ENCODE data around the gene CRACDL. TPM values are rescaled to one million over a fixed set of nuclear protein-coding genes. Genes with fewer than 3 reads are reported as not detected.

The CRACDL gene
- total and polyA plus RNA-seq, 3 experiments from 2014 or later: 0.22 to 1.2 (median 0.27) TPM

Other genes with a start within 250 kb of the CRACDL start
- gene MGAT4A, start 205.1 kb downstream of the CRACDL start, total RNA-seq: 10 to 100 TPM; 65.2 to 66.8 TPM
- gene MGAT4A, start 205.1 kb downstream of the CRACDL start, polyA plus RNA-seq: 211 TPM
- under 1 TPM; 0.86 to 0.92 TPM for gene C2orf15, start 205.5 kb upstream of the CRACDL start, total RNA-seq
- gene C2orf15, start 205.5 kb upstream of the CRACDL start, polyA plus RNA-seq: 4.7 TPM
- gene TSGA10, start 218.7 kb upstream of the CRACDL start, total RNA-seq: 1 to 10 TPM; 6.4 to 6.7 TPM
- 16.8 TPM for gene TSGA10, start 218.7 kb upstream of the CRACDL start, polyA plus RNA-seq
- gene LIPT1, start 218.7 kb upstream of the CRACDL start, total RNA-seq: 1 to 10 TPM; 4.9 to 5.5 TPM
- gene LIPT1, start 218.7 kb upstream of the CRACDL start, polyA plus RNA-seq: 21.9 TPM
- gene MITD1, start 244.8 kb upstream of the CRACDL start, total RNA-seq: 10 to 100 TPM; 55.4 to 58.7 TPM
- gene MITD1, start 244.8 kb upstream of the CRACDL start, polyA plus RNA-seq: 43.1 TPM
- 10 to 100 TPM; 28.8 to 29.8 TPM for gene MRPL30, start 245.0 kb upstream of the CRACDL start, total RNA-seq
- 22.8 TPM for gene MRPL30, start 245.0 kb upstream of the CRACDL start, polyA plus RNA-seq